Measurements from ENCODE around the gene MCF2L.

Gene MCF2L

DNA sequence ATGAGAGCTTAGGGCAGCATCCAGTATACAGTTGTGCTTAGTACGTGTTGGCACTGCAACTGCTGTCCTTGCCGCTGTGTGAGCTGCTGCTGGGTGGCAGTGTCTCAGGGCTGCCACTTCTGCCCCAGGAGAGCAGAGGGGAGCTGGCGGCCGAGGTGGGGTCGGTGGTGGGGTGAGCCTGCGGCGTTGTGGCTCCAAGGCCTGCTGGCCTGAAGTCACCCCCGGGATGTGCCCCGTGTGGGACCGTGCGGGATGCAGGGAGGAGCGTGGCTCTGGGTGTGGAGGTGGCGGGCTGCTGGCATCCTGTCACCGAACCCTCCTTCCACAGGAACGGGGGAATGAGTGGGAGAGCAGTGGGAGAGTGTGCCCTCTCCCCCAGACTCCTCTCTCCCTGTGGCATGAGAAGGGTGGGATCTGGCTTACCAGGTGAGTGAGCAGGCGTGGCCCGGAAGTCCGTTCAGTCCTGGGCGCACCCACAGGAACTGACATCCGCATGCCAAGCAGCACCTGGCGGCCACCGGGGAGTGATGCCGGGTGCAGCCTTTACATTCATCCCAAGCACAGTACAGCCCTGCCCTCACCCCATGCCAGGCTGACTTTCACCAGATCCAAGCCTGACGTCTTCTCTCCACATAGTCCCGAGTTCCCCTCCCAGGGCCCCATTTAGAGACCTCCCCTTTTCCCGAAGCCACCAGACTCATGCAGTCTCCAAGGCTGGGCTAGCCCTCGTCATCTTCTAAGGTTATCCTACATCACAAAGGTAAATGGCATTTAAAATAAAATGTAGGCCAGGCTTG is 26.6 kb downstream of the MCF2L start:
- DNase-seq (ENCODE audit: low read depth) = no peak
- no peak overlapping the region for H3K4me3 ChIP-seq (ENCODE audit: low read depth, low read length)
- TF ChIP-seq, protein P1, sequence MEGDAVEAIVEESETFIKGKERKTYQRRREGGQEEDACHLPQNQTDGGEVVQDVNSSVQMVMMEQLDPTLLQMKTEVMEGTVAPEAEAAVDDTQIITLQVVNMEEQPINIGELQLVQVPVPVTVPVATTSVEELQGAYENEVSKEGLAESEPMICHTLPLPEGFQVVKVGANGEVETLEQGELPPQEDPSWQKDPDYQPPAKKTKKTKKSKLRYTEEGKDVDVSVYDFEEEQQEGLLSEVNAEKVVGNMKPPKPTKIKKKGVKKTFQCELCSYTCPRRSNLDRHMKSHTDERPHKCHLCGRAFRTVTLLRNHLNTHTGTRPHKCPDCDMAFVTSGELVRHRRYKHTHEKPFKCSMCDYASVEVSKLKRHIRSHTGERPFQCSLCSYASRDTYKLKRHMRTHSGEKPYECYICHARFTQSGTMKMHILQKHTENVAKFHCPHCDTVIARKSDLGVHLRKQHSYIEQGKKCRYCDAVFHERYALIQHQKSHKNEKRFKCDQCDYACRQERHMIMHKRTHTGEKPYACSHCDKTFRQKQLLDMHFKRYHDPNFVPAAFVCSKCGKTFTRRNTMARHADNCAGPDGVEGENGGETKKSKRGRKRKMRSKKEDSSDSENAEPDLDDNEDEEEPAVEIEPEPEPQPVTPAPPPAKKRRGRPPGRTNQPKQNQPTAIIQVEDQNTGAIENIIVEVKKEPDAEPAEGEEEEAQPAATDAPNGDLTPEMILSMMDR (IDR thresholded peaks at IDR 0.05; ENCODE audit: low read depth, low read length, missing control alignments) = no peak

DNA sequence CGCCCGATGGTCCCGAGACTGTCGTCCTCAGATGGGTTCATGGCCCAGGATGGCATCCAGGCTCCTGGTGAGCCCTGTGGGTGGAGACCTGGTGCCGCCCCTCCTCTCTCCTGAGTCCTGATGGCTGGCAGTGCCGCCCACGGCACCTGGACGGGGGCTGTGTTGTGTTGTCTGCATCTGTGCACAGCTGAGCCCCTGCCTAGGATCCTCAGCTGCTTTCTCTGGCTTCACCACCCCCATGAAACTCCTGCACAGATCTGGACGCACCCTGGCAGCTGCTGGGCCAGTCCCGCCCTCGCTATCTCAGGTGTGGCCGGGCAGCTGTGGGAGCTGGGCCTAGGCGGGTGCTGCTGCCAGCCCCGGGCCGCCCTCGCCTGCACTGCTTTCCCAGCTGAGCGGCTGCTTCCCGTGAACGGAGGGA is 27.7 kb downstream of the MCF2L start:
- TF ChIP-seq, protein P1 (IDR thresholded peaks at IDR 0.05; ENCODE audit: low read depth, low read length, missing control alignments) = no peak
- no peak for DNase-seq (ENCODE audit: low read depth)
- no peak overlapping the region for H3K4me3 ChIP-seq (ENCODE audit: low read depth, low read length)

DNA sequence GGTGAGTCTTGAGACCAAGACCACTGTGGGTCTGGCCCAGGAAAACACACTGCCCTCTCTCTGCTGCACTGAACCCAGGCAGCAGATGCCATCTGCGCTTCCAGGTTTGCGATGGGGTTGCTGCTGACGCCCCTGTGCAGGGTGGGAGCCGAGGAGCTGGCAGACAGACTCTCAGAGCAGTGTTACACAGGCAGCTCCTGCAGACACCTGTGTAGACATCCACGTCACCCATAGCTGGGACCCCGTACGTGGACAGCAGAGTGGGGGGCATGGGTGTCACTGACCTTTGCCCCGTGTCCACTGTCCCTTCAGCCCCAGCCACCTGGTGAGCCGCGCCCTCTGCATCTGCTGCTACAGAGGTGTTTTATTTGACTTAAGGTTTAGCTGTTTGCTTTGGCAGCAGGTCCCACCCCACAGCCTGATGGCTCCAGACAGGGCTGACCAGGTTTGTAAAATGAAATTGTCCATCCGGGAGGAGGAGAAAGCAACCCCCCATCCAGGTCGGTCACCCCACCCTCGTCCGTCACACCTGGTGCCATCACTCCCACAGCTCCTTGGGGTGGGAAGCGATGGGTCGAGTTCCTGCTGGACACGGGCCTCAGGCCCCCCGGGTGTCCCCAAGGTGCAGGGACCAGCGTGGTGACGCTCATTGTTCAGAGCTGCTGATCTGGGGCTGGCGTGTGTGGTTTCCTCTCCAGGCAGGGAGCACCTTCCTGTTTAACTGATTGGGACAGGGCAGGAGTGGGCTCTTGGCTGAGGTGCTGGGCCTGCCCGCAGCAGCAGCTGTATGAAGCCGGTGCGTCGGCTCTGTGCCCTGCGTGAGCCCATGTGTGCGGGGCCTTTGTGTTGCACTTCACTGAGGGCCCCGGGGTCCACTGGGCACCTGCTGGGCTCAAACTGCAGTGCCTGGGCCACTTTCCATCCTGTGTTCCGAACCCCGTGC is 28.4 kb downstream of the MCF2L start:
- no peak overlapping the region for H3K4me3 ChIP-seq (ENCODE audit: low read depth, low read length)
- DNase-seq (ENCODE audit: low read depth) = no peak
- TF ChIP-seq, protein P1 (IDR thresholded peaks at IDR 0.05; ENCODE audit: low read depth, low read length, missing control alignments) = no peak

DNA sequence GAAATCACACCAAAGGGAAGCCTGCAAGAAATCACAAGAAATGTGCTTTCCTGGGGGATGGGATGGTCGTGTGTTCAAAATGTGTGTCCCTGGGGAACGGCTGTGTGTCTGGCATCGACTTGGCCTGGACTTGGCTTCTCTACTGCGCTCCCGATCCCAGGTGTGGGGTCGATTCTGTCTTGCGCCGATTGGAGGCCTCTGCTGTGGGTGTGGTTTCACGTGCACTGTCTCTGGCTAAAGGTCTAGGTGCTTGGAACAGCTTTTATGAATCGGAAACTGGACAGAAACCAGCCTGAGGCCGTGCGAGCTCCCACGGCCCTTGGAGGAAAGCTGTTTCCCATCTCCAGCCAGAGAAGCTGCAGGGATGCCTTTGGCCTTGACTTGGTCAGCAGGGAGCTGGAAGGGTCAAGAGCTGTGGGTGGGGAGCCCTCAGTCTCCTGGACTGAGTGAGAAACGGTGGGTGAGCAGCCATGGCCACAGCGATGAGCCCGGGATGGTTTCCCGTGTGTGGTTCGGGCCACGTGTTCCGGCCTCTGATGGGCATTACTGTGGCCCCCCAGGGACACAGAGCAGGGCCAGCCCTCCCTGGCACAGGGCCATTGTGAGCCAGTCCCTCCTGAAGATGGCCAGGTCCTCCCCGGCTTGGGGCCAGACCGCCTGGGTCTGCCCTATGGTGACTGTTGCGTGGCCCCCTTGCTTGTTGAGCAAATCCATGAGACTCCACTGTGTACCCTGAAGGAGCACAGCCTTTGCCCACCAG is 29.7 kb downstream of the MCF2L start:
- H3K4me3 ChIP-seq (ENCODE audit: low read depth, low read length) = no peak overlapping the region
- TF ChIP-seq, protein P1 (IDR thresholded peaks at IDR 0.05; ENCODE audit: low read depth, low read length, missing control alignments) = no peak
- DNase-seq (ENCODE audit: low read depth) = no peak

DNA sequence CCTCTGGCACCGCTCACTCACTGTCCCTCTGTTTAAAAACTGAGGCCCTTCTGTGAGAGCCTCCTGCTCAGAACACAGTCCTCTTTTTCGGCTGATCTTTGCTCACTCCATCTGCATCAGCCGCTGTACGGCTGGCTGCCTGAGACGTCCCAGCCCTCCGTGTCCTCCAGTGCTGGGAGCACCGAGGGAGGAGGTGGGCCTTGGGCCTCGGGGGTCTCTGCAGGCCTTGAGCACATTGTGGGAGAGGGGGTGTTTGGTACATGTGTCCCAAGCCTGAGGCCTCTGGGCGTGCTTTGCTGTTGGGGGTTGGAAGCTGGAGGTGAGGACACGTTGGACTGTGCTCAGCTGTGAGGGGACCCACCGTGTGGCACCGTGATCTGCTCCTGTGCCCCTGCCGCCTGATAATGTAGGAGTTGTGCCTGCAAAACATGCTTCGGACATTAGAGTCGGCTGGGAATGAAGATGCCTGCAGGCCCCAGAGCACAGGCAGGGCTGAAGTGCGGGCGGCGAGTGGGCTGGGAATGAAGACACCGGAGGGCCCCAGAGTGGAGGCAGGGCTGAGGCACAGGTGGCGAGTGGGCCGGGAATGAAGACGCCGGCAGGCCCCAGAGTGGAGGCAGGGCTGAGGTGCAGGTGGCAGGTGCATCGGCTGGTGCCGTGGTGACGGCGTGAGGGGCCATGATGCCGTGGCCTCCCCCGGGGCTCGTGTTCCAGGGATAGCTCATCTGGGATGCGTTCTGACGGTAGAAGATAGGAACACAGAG is 30.6 kb downstream of the MCF2L start:
- no peak for DNase-seq (ENCODE audit: low read depth)
- no peak overlapping the region for H3K4me3 ChIP-seq (ENCODE audit: low read depth, low read length)
- TF ChIP-seq, protein P1 (IDR thresholded peaks at IDR 0.05; ENCODE audit: low read depth, low read length, missing control alignments) = no peak

DNA sequence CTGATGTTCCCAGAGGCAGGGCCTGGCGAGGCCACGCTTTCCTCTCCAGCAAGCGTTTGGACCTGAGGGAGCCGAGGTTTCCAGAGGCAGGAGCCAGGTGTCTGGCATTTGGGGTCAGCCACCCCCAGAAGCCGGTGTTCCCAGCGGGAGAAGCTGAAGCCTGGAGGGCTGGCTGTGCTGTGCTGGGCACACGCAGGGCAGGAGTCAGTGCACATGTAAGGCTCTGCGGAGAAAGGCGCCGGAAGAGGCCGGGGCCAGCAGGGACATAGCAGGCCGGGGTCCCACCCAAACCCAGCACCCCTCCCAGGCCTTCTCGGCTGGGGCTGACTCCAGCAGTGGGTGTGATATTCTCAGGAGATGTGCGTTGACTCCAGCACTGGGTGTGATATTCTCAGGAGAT is 31.6 kb downstream of the MCF2L start:
- TF ChIP-seq, protein P1 (IDR thresholded peaks at IDR 0.05; ENCODE audit: low read depth, low read length, missing control alignments) = no peak
- DNase-seq (ENCODE audit: low read depth) = no peak
- no peak overlapping the region for H3K4me3 ChIP-seq (ENCODE audit: low read depth, low read length)

Data from GM12864 (cell line).